Progenitor cell of endocrine pancreas (in vitro differentiated cells): ENCODE results near the gene DPY19L1. TPM values are rescaled to one million over a fixed set of nuclear protein-coding genes. Genes with fewer than 3 reads are reported as not detected.
"Not testable (repeated sequence)": the region's sequence is repeated elsewhere in the genome, so short reads cannot be mapped to it uniquely, and the experiment has no call there.

Experiments used
- DNase-seq: peaks from one replicate; pipeline ENCODE4 v3.0.0; 2021; ENCODE audit warnings: low spot score; ENCODE audit not compliant: unreplicated experiment
- H3K27ac Mint-ChIP-seq: 2 replicates; pipeline ENCODE4 v1.8.0; 2021; ENCODE audit warnings: mild to moderate bottlenecking, moderate library complexity, mixed read lengths
- H3K27me3 Mint-ChIP-seq: 2 replicates; pipeline ENCODE4 v1.8.0; 2021; ENCODE audit warnings: mixed read lengths
- H3K36me3 Mint-ChIP-seq: 2 replicates; pipeline ENCODE4 v1.8.0; 2022; ENCODE audit warnings: mixed read lengths; ENCODE audit not compliant: insufficient read depth
- H3K4me1 Mint-ChIP-seq: 2 replicates; pipeline ENCODE4 v1.8.0; 2021; ENCODE audit warnings: low read depth, mixed read lengths
- H3K4me3 Mint-ChIP-seq: 2 replicates; pipeline ENCODE4 v1.8.0; 2021; ENCODE audit warnings: low read depth, mild to moderate bottlenecking, moderate library complexity, mixed read lengths
- H3K9me3 Mint-ChIP-seq: 2 replicates; pipeline ENCODE4 v1.8.0; 2021; ENCODE audit warnings: low read depth, mixed read lengths
- total RNA-seq: library from RNA; stranded (reverse); gene quantifications from 2 replicates; pipeline ENCODE4 v1.2.1, GENCODE V29; 2021
- TF ChIP-seq, protein P1 (sequence below): fragments of 200-600 bp; sonication (generic); IDR thresholded peaks from one replicate; pipeline ENCODE4 v1.5.0; 2021; ENCODE audit warnings: antibody characterized with exemption, mild to moderate bottlenecking; ENCODE audit not compliant: unreplicated experiment

The DPY19L1 gene
- total RNA-seq, 1 donor from 2014 or later = 31.6 TPM

DNA sequence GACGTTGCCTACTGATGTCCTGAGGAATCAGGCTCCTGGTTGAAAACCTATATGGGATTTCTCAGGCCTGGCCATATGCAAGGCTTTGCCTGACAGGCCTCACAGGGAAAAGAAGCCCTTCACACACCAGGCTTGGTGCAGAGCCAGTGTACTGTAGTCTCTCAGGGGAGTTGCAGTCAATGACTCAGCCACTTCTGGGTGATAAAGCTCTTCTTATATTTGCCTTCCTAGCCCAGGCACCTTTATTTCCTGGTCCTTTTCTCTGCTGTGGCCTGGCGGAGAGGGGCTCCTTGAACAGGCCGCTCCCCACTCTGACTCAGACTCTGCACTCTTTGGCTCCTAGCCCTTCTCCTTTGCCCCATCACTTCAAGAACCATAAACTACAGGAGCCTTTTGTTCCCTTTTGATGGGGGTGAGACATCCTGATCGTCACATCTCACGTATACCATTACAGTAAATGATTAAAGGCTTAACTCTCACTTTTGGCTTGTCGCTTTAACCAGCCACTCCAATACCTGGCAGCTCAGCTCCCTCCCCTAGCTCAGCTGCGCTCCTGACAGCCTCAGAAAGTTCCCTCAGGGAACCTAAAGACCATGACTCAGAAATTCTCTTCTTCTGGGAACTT lies 33.5 kb downstream of the DPY19L1 start:
- H3K9me3 Mint-ChIP-seq = peaks cover 4% of the 10 kb centered on the region
- peaks cover 11% of the 10 kb centered on the region for H3K36me3 Mint-ChIP-seq
- H3K4me3 Mint-ChIP-seq = no peak overlapping the region
- TF ChIP-seq, protein P1, sequence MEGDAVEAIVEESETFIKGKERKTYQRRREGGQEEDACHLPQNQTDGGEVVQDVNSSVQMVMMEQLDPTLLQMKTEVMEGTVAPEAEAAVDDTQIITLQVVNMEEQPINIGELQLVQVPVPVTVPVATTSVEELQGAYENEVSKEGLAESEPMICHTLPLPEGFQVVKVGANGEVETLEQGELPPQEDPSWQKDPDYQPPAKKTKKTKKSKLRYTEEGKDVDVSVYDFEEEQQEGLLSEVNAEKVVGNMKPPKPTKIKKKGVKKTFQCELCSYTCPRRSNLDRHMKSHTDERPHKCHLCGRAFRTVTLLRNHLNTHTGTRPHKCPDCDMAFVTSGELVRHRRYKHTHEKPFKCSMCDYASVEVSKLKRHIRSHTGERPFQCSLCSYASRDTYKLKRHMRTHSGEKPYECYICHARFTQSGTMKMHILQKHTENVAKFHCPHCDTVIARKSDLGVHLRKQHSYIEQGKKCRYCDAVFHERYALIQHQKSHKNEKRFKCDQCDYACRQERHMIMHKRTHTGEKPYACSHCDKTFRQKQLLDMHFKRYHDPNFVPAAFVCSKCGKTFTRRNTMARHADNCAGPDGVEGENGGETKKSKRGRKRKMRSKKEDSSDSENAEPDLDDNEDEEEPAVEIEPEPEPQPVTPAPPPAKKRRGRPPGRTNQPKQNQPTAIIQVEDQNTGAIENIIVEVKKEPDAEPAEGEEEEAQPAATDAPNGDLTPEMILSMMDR = no peak
- peak overlapping the region; percentile 93 for H3K27ac Mint-ChIP-seq
- DNase-seq = no peak
- H3K4me1 Mint-ChIP-seq = peaks cover 10% of the 10 kb centered on the region
- no peaks in the 10 kb centered on the region for H3K27me3 Mint-ChIP-seq

DNA sequence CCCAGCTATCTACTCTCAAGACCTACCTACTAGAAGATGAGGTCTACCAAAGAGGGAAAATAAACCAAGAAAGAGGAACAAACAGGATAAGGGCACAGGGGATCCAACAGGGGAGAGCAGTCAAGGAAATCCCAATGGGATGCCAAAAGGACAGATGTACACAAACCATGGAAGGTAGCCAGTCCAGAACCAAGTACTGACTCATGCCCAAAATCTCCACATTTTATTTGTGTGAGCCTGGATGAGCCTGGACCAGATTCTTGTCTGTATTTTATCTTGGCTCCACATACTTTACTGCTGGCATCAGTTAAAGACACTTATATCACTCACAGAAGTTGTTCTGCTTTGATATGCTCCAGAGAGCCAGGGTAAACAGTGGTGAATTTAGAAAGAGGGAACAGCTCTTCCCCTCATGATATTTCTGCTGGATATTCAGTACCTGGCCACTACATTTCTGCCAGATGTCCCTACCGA lies 34.1 kb downstream of the DPY19L1 start:
- peak overlapping the region; percentile 93 for H3K27ac Mint-ChIP-seq
- not testable (repeated sequence) for H3K36me3 Mint-ChIP-seq, H3K9me3 Mint-ChIP-seq, H3K4me3 Mint-ChIP-seq, DNase-seq, H3K4me1 Mint-ChIP-seq, H3K27me3 Mint-ChIP-seq

DNA sequence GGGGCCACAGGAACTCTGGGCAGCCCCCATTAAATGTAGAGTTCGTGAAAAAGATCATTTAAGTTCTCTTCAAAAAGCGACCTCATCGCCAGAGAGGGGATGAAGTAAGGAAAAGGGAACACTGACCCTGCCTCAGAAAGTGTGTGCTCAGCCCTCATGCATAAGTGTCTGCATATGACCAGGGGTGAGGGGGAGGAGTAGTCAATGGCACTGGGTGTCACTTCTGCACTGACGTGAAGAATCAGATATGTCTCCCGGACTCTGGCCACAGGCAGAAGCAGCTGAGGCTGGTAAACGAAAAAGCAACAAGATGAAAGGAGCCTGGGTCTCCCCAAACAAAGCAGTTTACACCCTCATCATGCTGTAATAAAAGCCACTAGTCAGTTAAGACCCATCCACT lies 39.0 kb downstream of the DPY19L1 start:
- H3K4me3 Mint-ChIP-seq, DNase-seq, H3K27ac Mint-ChIP-seq, H3K4me1 Mint-ChIP-seq, H3K9me3 Mint-ChIP-seq, H3K27me3 Mint-ChIP-seq: not testable (repeated sequence)
- peaks cover 10% of the 10 kb centered on the region for H3K36me3 Mint-ChIP-seq

DNA sequence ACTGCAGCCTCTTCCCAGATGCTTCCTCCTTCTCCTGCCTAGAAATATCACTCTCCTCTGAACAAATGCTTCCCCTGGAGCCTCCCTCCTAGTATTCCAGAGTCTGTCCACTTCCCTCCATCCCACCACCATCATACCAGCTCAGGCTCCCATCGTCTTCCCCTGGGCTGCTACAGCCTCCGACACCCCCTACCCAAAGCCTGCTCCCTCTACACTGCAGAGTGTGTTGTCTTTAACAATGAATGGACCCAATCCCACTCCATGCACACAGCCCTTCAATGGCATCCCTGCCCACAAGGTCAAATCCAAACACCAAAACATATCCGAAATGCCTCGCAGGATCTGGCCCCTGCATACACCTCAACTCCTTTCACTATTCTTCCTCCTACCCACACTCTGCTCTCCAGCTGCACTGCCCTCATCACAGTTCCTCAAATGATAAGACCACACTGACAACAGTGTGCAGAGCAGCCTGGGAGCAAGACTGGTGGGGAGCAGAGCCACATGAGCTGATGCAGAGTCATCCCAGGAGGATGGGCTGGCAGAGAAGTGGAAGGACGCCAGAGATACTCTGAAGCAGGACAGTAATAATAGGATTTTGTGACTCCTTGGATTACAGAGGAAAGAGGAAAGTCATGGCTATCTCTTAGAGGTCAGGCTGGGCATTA lies 40.7 kb downstream of the DPY19L1 start:
- H3K4me3 Mint-ChIP-seq, H3K9me3 Mint-ChIP-seq, H3K27ac Mint-ChIP-seq, H3K4me1 Mint-ChIP-seq, DNase-seq, H3K27me3 Mint-ChIP-seq, H3K36me3 Mint-ChIP-seq: not testable (repeated sequence)

DNA sequence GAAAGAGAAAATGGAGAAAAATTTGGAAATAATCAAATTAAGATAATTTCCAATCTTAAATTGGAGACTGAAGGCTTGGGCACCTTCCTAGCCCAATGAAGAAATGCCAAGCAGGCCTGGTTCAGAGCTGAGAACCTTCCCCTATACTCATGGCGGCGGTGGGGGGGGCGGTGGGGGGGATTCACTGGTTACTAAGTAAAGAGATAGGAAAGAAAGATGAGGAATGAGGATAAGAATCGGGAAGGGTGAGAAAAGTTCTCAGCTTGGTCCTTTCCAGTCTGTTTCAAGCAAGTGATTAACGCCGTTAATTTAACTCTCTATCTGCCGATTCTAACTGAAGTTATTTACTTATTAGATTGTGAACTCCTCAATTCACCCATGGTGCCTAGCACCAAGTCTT lies 41.5 kb downstream of the DPY19L1 start:
- H3K4me3 Mint-ChIP-seq = no peak overlapping the region
- H3K27ac Mint-ChIP-seq = no peak overlapping the region
- DNase-seq = no peak
- peaks cover 7% of the 10 kb centered on the region for H3K36me3 Mint-ChIP-seq
- peaks cover 4% of the 10 kb centered on the region for H3K4me1 Mint-ChIP-seq
- H3K9me3 Mint-ChIP-seq = no peaks in the 10 kb centered on the region
- TF ChIP-seq, protein P1 = no peak
- no peaks in the 10 kb centered on the region for H3K27me3 Mint-ChIP-seq

DNA sequence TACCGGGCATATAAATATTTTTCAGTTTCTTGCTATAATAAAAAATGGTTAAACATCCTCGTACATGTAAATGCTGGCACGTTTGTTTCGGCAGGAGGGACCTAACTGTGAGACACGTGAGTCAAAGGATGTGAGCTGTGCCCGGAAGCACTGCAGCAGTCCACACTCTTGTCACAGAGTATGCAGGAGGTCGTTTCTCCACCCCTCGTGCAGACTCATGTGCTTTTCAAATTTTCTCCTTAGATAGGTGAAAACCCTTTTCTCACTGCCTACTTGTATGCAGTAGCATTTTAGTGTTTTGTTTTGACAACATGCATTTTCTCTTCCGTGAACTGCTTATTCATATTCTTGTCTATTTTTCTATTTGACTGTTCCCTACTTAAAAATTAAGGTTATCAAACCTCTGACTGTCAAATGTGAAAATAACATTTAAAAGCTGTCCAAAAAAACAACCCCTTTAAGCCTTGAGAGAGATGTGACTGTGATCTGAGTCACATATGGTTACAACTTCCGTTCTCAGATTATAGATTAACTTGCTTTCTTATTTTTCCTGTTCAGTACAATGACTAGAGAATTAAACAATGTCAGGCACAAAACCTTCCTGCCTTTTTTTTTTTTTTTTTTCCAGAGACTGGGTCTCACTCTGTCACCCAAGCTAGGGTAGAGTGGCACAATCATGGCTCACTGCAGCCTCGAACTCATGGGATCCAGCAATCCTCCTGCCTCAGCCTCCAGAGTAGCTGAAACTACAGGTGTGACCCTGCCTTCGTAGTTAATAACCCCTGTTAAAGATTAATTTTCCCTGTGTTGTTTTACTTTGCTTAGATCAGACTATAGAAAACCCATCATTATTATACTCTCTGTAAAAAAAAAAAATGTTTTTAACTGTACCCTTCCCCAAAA lies 45.1 kb downstream of the DPY19L1 start:
- TF ChIP-seq, protein P1 = no peak
- no peaks in the 10 kb centered on the region for H3K27me3 Mint-ChIP-seq
- no peaks in the 10 kb centered on the region for H3K9me3 Mint-ChIP-seq
- H3K36me3 Mint-ChIP-seq = peaks cover 1% of the 10 kb centered on the region
- no peak overlapping the region for H3K4me3 Mint-ChIP-seq
- DNase-seq = no peak
- peaks cover 4% of the 10 kb centered on the region for H3K4me1 Mint-ChIP-seq
- H3K27ac Mint-ChIP-seq = peak overlapping the region; percentile 12

DNA sequence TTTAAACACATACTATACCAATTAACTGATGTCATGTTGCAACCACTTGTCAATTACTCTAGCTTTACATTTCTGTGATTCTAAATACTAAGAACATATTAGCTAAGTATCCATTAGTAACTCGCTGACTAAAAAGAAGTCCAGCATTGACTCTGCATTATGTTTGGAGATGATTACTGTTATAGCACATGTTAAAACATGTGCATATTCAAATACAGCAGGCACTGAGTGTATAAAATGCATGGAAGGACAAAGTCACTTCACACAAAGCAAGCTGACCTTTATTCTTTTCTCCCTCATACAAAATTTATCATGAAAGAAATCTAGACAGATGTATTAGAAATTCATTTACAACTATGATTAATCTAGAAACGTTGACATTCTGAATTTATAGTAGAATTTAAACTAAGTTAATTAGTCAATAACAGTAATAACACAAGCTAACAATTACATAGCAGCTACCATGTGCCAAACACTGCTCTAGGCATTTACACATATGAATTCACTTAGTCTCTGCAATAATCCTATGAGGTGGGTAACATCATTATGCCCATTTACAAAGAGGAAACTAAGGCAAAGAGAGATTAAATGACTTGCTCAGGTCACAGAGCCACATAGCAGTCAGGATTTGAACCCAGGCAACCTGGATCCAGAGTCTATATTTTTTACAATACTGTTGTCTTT lies 48.7 kb downstream of the DPY19L1 start:
- not testable (repeated sequence) for H3K4me1 Mint-ChIP-seq, H3K9me3 Mint-ChIP-seq, DNase-seq, H3K4me3 Mint-ChIP-seq, H3K36me3 Mint-ChIP-seq, H3K27me3 Mint-ChIP-seq, H3K27ac Mint-ChIP-seq

DNA sequence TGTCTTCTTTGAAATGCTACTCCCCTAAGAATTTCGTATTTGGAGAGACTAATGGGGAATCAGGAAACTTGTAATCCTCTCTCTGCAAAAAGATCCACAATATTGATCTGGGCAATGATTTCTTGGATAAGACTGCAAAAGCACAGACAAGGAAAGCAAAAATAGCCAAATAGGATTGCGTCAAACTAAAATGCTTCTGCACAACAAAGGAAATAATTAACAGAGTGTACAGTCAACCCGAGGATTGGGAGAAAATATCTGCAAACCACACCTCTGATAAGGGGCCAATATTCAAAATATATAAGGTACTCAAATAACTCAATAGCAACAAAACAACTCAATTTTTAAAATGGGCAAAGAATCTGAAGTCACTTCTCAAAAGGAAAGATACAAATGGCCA lies 52.1 kb downstream of the DPY19L1 start:
- not testable (repeated sequence) for DNase-seq, H3K4me1 Mint-ChIP-seq, H3K27ac Mint-ChIP-seq, H3K27me3 Mint-ChIP-seq, H3K36me3 Mint-ChIP-seq, H3K4me3 Mint-ChIP-seq, H3K9me3 Mint-ChIP-seq

DNA sequence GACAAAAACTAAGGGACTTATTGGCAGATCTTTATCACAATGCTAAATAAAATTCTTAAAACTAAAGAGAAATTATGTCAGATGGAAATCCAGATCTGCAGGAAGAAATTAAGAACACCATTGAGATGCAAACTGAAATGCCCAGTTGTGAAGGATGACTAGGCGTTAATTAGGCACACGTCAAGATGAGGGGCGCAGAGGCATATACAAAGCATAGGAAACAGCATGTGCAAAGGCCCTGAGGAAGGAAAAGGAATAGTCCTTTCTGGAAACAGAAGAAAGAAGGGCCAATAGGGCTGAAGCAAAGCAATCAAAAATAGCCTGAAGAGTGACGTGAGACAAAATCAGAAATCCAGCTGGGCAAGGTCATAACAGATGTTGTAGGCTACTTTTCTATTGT lies 53.1 kb downstream of the DPY19L1 start:
- not testable (repeated sequence) for H3K27me3 Mint-ChIP-seq, H3K36me3 Mint-ChIP-seq, H3K4me1 Mint-ChIP-seq, H3K9me3 Mint-ChIP-seq, H3K27ac Mint-ChIP-seq, DNase-seq, H3K4me3 Mint-ChIP-seq
